Stimulated activated CD4-positive, alpha-beta T cell treated with anti-CD3 and anti-CD28 coated beads, Interleukin-2, amount 100 ng/mL, for 4 hours (primary cell): ENCODE data around the gene DEPDC5.

Experiments
- DNase-seq: peaks from one replicate; pipeline ENCODE4 v3.0.0-alpha.2; 2020; ENCODE audit warnings: low read depth

DEPDC5 gene

DNA sequence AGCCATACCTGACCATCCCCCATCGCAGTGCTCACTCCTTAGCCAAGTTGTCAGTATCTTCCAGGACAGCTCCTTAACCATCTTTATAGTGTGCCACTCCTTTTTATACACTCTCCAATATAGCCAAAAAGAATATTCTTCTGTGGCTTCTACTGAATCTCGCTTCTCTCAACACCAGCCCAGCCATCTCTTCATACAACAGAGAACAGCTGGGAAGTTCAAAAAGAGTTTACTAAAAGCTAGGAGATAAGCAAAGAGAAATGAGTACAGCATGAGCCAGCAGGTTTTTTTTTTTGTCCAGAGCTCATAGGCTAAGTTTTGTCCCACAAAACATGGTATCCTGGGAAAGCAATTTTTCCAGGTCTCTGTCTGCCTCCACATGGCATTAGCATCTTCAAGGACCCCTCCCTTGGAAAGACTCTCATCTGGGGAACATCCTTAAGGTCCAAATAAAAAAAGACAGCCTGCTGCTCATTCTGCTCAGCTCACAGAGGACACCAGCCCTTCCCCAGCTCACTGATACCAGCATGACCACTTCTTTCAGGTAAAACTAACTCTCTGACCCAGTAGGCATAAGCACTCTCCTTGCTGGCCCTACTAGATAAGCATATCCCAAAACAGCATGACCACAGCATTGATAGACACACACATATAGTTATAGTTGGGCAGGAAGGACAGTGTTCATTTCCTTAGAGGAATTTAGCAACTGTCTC lies 141.7 kb downstream of the DEPDC5 start:
- DNase-seq, result no peak

DNA sequence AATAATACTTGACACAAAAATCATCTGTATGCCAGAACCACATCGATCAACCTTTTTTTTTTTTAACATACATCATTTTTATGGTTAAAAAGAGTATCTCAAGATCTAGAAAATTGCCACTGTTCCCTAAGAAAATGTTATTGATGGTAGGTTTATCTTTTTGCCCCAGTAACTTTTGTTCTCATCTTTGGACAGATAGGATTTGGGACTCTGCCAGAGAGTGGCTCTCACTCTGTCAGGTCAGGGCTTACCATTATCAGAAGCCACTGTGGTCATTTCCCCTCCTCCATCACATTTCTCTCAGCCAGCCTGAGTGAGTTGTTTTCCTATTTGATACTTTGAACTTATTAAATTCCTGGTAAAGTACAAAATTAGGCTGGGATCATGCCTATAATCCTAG lies 142.7 kb downstream of the DEPDC5 start:
- DNase-seq, result no peak

DNA sequence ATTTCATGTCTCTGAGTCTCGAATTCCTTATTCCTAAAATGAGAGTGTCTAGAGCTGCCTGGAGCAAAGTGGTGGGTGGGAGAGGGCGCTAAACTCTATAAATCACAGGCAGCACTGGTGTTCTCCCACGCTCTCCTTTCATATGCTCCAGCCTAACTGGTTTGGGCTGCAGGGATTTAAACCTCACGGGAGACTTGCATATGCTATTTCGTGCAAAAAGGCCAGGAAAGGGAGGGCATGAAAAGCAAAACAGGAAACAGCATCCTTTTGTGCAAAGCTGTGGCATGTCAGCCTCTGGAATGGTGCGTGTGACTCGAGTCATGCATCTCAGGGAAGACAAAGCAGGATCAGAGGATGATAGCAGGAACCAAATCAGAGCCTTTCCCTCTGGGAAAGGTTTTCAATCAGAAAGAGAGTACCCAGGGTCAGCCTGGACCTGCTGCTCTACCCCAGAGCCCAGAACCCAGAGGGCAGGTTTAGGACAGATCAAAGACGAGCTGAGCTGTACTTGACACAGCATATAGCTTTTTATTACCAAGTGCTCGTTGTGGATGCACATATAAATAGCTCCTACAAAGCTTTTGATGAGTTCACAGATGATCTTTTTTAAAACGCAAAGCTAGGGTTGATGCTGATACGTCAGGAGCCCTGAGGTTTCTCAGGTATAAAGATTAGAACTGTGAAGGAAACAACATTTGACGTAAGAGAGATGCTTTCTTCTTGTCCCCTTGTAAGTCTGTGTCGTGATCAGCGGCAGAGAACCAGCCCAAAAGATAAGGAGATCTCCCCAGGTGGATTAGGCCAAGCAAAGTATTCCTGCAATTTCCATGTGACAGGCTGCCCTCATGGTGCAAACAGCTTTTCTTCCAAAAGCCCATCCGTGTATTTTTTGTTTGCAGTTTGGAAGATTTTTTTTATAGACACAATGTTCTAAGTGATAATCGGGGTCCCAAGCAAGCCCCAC lies 144.3 kb downstream of the DEPDC5 start:
- DNase-seq, result no peak

DNA sequence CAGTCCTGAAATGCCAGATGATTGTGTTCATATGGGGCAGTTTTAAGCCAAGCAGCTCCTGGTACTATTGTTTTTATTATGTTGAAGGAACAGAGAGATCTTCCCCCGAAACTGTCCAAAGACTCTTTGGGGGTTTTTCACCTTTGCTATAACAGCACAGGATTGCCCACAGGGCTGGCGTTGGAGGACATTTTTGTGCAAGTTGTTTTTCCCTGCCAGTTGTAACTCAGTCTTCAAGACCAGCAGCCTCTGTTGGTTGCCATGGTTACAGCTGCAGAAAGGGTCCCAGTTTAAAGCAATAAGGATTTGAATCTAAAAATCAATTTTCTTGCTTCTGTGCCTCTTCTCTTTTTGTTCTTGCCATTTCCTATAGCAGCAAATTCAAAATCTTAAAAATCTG lies 145.1 kb downstream of the DEPDC5 start:
- no peak for DNase-seq

DNA sequence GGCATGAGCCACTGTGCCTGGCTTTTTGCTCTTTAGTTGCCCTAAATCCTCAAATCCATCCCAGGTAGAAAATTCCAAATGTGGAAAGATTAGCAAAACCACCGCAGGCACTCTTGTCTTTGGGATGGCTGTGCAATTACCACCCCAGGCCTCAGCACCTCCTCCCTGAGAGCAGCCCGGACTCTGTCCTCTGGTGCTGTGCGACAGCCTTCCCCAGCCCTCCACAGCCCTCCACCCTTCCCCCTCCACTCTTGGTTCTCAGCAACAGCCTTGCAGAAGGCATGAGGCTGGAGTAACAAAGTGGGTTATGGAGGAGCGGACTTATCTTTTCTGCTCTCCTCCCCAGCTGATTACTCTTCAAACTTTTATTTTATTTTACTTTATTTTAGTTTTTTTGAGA lies 145.8 kb downstream of the DEPDC5 start:
- no peak for DNase-seq

DNA sequence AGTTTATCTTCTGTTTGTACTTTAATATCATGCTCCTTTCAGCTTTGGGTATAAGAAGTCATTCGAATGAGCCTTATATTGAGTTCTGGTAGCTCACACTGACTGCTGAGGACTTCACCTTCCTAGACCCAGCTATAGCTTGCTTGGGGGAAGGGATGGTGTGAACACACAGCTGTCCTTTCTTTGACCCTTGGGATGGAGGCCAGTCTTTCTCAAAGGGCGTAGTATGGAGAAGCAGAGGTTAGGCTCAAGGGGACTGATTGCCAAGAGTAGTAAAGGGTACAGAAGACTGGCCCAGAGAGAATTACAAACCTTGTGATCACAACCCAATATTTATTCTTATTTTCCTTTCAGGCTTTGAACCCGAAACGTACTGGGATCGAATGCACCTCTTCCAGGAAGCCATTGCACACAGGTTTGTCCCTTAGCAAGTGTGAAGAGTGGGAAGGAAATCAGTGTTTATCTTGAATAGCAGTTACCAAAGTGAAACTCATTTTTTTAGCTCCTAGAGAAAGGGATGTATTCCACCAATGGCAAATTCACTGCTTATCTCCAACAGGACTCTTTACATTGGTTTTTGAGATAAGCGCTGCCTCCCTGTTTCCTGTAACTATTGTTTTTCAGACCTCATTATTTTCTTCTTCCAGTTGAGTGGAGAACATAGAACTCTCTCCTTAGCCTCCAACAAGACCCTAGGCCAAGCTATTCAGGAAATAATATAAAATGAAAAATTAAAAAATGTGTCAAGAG lies 147.7 kb downstream of the DEPDC5 start:
- DNase-seq, result no peak

DNA sequence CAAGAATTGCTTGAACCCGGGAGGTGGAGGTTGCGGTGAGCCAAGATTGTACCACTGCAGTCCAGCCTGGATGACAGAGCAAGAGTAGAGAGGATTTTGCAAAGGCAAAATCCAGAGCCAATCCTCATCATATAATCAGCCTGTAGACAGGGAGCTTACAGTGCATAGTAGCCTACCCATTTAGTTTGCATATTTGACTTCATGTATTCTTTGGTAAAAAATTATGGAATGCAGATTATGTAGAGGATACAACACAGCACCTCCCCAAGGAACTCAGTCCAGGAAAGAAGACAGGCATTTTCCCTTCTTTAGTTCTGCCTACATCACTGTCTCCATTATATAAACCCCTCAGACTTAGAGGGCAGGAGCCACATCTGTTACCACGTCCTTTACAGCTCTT lies 150.8 kb downstream of the DEPDC5 start:
- no peak for DNase-seq

DNA sequence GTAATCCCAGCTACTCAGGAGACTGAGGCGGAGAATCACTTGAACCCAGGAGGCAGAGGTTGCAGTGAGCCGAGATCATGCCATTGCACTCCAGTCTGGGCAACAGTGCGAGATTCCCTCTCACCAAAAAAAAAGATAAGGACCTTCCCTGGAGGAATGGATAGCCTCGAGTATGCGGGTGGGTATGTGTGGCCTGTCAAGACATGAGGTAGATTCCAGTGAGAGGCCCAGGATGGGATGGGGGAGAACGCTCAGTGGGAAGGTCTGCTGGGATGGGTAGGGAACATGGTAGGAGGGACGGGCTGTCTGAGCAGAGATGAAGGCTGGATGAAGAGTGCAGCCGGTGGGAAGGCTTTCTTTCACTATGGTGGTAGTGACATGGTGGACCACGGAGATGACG lies 151.5 kb downstream of the DEPDC5 start:
- no peak for DNase-seq

DNA sequence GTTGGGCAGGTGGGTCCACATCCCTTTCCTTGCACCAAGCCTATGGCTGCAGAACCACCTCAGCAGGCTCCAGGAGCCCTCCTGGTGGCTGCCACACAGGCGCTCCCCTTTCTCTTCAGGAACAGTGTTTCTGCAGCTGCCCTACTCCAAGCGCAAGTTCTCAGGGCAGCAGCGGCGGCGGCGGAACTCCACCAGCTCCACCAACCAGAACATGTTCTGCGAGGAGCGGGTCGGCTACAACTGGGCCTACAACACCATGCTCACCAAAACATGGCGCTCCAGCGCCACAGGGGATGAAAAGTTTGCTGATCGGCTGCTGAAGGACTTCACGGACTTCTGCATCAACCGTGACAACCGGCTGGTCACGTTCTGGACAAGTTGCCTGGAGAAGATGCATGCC lies 152.3 kb downstream of the DEPDC5 start:
- no peak for DNase-seq

DNA sequence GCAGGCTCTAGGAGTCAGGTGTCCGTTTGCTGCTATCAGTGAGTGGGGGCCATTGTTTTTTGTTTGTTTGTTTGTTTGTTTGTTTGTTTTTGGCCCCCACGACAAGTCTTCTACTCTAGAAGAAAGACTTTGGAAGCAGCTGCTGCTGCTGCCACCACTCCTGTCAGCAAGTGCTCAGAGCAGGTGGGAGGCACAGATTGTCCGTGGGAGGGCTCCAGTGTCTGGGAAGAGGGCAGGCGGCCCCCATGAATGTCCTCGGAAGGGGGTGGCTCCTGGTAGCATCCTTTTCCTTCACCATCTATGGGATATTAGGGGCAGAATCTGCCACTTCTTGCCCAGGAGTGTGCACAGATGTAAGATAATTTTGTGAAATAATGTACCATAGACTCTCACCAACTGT lies 152.8 kb downstream of the DEPDC5 start:
- DNase-seq, result no peak

DNA sequence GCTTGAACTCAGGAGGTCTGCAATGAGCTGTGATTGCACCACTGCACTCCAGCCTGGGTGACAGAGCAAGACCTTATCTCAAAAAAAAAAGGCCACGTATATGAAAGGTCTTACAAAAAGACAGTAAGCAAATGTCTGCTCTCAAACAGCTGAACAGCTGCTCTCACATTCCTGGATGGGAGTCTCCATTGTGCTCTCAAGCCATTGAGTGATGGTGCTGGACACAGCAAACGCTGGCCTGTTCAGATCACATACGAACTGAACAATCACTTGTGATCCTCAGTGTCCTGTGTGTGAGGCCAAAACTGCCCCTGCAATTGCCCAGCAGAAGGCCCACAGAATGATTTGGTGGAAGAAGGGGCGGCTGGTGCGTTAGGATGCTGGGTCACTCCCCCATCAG lies 156.2 kb downstream of the DEPDC5 start:
- DNase-seq, result no peak

DNA sequence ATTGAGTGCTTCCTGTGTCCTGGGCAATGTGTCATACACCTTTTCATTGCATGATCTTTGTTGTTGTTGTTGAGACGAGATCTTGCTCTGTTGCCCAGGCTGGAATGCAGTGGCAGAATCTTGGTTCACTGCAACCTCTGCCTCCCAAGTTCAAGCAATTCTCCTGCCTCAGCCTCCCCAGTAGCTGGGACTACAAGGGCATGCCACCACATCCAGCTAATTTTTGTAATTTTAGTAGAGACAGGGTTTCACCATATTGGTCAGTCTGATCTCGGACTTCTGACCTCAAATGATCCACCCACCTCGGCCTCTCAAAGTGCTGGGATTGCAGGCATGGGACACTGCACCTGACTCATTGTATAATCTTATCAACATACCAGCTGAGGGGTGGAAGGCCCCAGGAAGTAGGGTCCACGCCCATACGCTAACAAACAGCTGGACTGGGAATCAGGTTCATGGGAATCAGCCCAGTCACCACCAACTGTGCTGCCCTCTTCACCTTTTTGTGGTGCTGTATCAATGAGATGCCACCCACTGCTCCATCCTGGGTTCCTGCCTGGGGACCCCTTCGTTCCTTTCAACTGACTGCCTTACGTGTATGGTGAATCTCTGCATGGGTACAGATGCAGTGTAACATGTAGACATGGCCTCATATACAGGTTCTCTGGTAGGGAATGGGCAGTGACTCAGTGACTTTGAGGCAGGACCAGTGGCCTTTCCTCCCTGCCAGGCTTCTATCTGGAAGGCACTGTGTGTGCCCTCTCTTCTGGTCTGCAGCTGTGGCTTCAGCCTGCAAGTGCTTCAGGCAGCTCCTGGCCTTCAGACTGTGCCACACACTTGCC lies 158.0 kb downstream of the DEPDC5 start:
- no peak for DNase-seq

DNA sequence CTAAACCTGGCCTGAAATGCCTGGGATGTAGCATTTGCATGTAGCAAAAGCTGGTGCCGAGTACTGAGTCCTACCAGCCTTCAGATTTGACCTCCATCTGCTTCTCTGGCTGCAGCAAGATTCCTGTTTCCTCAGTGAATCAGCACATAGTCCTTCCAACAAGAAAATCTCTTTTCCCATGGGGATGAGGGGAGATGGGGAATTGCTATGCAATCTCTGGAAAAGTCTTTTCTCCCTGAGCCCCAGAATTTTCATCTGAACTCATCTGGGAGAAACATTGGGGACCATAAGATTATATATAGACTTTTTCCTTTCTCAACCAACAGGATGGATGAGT lies 158.6 kb downstream of the DEPDC5 start:
- DNase-seq, result no peak

DNA sequence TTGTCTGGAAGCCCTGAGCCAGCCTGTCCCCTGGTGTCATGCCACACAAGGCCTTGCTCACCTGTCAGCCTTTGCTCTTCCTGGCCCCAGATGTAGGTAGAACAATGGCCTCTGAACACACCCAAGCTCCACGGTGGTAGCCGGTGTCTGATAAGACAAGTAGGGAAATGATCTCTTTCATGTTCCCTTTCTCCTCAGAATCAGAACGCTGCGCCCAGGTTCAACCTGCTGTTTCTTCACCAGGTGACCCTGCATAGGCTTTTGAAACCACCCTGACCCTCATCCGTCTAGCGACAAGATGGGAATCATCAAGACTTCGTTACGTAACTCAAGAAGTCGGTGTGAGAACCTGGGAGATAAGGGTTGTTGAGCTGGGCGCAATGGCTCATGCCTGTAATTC lies 161.8 kb downstream of the DEPDC5 start:
- no peak for DNase-seq

DNA sequence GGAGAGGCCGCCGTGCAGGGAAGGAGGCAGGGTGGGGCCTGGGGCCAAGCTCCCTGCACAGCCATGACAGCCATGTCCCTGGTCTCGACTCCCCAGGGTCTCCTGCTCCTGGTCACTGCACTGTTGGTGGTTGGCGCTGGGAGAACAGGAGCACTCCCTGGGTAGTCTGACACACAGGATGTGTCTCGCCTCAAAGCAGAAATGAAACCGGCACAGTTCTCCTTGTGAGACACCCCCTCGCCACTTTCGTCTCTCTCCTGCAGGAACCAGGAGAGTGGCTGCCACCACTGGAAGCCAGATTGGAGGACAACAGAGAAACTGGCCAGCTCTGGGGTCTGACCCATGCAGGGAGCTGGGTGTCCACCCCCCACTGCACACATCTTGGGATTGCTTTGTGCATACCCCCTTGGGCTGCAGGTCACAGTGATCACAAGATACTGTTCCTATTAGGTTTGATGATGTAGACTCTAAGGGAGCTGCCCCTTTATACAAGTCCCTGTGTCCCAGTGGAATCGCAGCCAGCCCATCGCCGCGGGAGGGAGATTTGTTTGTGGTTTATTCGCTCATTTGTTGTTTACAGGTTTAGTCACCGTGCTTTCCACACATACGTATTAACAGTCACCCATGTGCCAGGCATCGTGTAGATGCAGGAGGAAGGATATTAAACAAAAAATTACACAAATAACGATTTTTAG lies 163.6 kb downstream of the DEPDC5 start:
- no peak for DNase-seq

DNA sequence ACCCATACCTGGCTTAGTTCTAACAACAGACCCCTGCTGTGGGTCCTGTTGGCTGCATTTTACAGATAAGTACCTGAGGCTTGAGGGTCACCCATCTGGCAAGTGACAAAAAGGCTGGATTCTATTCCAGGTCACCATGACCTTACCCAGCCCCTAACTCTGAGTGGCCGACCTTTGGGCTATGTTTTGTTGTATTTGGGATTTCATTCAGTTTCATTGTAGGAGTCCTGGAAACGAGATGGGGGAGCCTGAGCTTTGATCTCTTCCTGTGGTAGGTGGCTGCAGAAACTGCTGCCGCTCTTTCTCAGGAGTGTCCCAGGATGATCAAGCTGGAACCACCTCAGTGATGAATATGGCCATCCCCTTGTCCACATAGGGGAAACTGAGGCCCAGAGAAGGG lies 165.9 kb downstream of the DEPDC5 start:
- DNase-seq, result no peak

DNA sequence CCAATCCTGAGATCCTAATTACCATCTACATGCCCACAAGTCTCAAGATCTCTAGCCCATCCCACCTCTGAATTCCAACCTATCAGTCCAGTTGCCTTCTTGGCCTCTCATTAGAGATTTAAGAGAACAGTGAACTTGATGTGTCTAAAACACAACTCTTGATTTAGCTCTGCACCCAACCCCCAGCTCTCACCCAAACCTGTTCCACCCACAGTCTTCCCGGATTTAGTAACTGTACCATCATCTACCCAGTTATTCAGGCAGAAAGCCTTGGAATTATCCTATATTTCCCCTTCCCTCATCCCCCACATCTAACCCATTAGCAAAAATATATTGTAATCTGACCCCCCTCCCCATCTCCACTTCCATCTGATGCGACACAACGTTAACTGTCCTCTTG lies 166.5 kb downstream of the DEPDC5 start:
- no peak for DNase-seq

DNA sequence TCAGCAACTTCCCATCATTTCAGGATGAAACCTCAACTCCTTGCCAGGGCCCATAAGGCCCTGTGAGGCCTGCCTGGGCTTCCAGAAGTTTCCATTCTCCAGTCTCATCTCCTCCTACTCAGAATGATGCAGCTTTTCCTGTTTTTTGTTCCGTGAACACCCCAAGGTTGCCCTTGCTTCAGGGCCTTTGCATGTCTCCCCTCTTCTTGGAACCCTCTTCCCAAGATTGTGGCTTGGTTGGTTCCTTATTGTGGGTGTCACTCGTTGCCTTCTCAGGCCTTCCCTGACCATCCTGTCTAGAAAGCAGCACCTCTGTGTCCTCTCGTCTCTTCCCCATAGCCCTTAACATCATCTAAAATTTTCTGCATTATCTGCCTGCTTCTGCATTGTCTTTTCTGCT lies 167.3 kb downstream of the DEPDC5 start:
- DNase-seq, result no peak

DNA sequence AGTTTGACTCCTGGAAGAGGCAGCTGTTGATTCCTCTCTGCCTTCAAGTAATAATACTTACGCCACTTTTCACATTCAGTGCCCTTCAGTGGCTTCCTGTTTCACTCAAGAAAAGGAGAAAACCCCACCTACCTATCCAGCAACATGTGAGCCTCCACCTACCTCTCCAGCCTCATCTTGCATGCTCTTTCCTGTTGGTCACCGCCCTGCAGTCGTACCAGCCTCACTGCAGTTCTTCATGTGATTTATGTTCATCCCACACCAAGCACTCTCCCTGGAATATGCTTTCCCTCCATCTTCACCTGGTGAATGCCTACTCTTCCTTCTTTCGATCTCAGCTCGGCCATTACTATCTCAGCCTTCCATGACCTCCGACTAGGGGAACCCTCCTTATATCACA lies 168.7 kb downstream of the DEPDC5 start:
- no peak for DNase-seq

DNA sequence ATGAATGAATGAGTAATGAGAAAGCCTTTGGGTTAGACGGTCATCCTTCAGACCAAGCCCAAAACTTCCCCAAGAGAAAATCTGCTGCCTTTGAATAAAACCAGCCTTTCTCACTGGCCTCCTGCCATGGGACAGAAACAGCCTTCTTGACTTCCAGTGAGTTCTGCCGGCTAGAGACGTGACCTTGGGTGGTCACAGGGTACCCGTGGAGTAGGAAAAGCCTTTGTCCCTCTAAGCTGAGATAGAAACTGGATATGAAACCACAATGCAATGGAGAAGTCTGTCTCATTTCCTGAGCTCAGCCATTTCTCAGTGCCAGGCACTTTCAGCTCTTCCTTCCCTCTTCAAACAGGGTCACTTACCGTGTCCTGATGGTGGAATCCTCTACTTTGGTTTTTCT lies 169.3 kb downstream of the DEPDC5 start:
- DNase-seq, result no peak

DNA sequence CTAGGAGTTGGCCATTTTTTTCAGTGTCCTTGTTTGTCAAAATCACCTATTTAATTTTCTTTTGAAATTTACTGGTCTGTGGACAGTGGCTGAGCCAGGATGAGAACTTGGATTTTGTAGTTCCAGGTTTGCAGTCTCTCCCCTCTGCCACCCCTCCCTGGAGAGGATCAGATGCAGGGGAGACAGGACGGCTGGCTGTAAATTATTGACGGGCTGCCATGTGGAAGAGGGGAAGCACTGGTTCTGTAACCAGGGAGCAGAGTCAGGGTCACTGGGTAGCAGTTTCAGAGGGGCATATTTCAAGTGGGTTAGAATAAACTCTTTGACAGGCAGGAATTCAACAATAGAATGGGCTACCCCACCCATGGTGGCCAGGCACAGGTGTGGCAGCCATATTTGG lies 169.9 kb downstream of the DEPDC5 start:
- no peak for DNase-seq
